Measurements from ENCODE around the gene LRRC75A. TPM values are rescaled to one million over a fixed set of nuclear protein-coding genes. Genes with fewer than 3 reads are reported as not detected.
A peak's percentile ranks its signal among the peaks of the same experiment; 100 is the strongest.

Gene LRRC75A
- total and polyA plus RNA-seq, 3 donors from 2014 or later: 39.1 to 47.9 (median 44.5) TPM

GRCh38 chr17:16439303-16439791 lies 52.6 kb downstream of the LRRC75A start:
- Histone ChIP-seq H3K4me1 (peaks cover 12% of the 10 kb centered on the region), H3K4me3 (peak overlapping the region; percentile 80 to 89), H3K36me3 (ENCODE audit: low read depth, missing control alignments) (no peaks in the 10 kb centered on the region), H3K27me3 (no peaks in the 10 kb centered on the region), H3K27ac (peak overlapping the region; percentile 72 to 87), H3K9me3 (no peaks in the 10 kb centered on the region)
- TF ChIP-seq CTCF (IDR thresholded peaks at IDR 0.05) (no peak), POLR2A (IDR thresholded peaks at IDR 0.05) (no peak)
- intact Hi-C loops (cut with DNase I; ENCODE audit: low total_unique reads): no loop called here
- WGBS, 2 donors: 0 to 1% methylated on average over 22 to 25 of the region's 25 CpGs
- DNase-seq: peak; percentile 38

- TF ChIP-seq POLR2A (IDR thresholded peaks at IDR 0.05): peak; percentile 42
- no peak for TF ChIP-seq CTCF (IDR thresholded peaks at IDR 0.05)
- intact Hi-C loops (cut with DNase I; ENCODE audit: low total_unique reads): no loop called here
- peak overlapping the region; percentile 72 to 87 for H3K27ac ChIP-seq
- 0 to 1% methylated on average over 37 to 46 of the region's 46 CpGs for WGBS, 2 donors
- no peaks in the 10 kb centered on the region for H3K9me3 ChIP-seq
- H3K4me3 ChIP-seq: peak overlapping the region; percentile 80 to 89
- DNase-seq: peak; percentile 97
- H3K27me3 ChIP-seq: no peaks in the 10 kb centered on the region
- no peaks in the 10 kb centered on the region for H3K36me3 ChIP-seq (ENCODE audit: low read depth, missing control alignments)
- peaks cover 12% of the 10 kb centered on the region for H3K4me1 ChIP-seq
Measured at GRCh38 chr17:16438557-16439302, 53.3 kb downstream of the LRRC75A start.

GRCh38 chr17:16438173-16438556 lies 53.8 kb downstream of the LRRC75A start:
- no peak for DNase-seq
- Histone ChIP-seq H3K27me3 (no peaks in the 10 kb centered on the region), H3K27ac (peak overlapping the region; percentile 72 to 78), H3K36me3 (ENCODE audit: low read depth, missing control alignments) (no peaks in the 10 kb centered on the region), H3K4me3 (peak overlapping the region; percentile 80 to 89), H3K4me1 (peaks cover 12% of the 10 kb centered on the region), H3K9me3 (no peaks in the 10 kb centered on the region)
- WGBS, 2 donors: 4 to 5% methylated on average over 8 of the region's 8 CpGs
- no peak for TF ChIP-seq POLR2A (IDR thresholded peaks at IDR 0.05)
- TF ChIP-seq CTCF (IDR thresholded peaks at IDR 0.05): no peak
- intact Hi-C loops (cut with DNase I; ENCODE audit: low total_unique reads): no loop called here

- TF ChIP-seq CTCF (IDR thresholded peaks at IDR 0.05) (no peak), POLR2A (IDR thresholded peaks at IDR 0.05) (no peak)
- no peak for DNase-seq
- intact Hi-C loops (cut with DNase I; ENCODE audit: low total_unique reads): no loop called here
- Histone ChIP-seq H3K9me3 (no peaks in the 10 kb centered on the region), H3K27me3 (no peaks in the 10 kb centered on the region), H3K4me1 (peaks cover 12% of the 10 kb centered on the region), H3K4me3 (no peak overlapping the region), H3K27ac (no peak overlapping the region), H3K36me3 (ENCODE audit: low read depth, missing control alignments) (no peaks in the 10 kb centered on the region)
- WGBS, 2 donors: 76 to 77% methylated on average over 2 of the region's 2 CpGs
Measured at GRCh38 chr17:16437083-16437482, 54.9 kb downstream of the LRRC75A start.
